ENCODE results near the gene ACSF3.

- TF ChIP-seq CTCF (IDR thresholded peaks at IDR 0.05) (no peak), EZH2 (IDR thresholded peaks at IDR 0.05) (no peak), EZH2phosphoT487 (IDR thresholded peaks at IDR 0.05) (no peak)
Measured at GRCh38 chr16:89199241-89200123, 105.8 kb downstream of the ACSF3 start.

All from neural progenitor cell (in vitro differentiated cells).